A549 (cell line): ENCODE measurements around the gene IFT43. TPM values are rescaled to one million over a fixed set of nuclear protein-coding genes. Genes with fewer than 3 reads are reported as not detected.

Source experiments
- ATAC-seq, 2 experiments: fragments of 200-7000 bp in 1 of 2; fragments of >200 bp in 1 of 2; cut with Nextera tagmentation in 1 of 2; cut with Tn5 transposase in 1 of 2; 3 replicates each; pipeline versions ENCODE4 v1.8.0 to v1.9.1; 2018 to 2020; ENCODE audit warnings: mild to moderate bottlenecking in 1 of 2, moderate library complexity in 1 of 2
- CTCF ChIA-PET: fragments of 300-600 bp; sonication (Branson Sonifier 250); formaldehyde crosslinking; extraction: SDS; loops from one replicate; lab custom pipeline; 2021; ENCODE audit warnings: antibody characterized with exemption, inconsistent platforms; lab: Yijun Ruan, JAX
- POLR2A ChIA-PET: fragments of 350-600 bp; formaldehyde crosslinking; extraction: SDS; loops from one replicate; lab custom pipeline; 2021; ENCODE audit warnings: antibody characterized with exemption, inconsistent platforms; lab: Yijun Ruan, JAX
- DNase-seq, 2 experiments: peaks; one replicate each; pipeline versions ENCODE4 v3.0.0 to v3.0.0-alpha.2; 2011 to 2016; ENCODE audit warnings: low read depth in 1 of 2, low spot score in 1 of 2
- FAIRE-seq: peaks from 2 replicates; lab custom pipeline; 2011; peaks lifted over from hg19 to GRCh38; lab: Jason Lieb, UNC
- H3K27ac ChIP-seq, 2 experiments: fragments of >200 bp; sonication (Bioruptor Twin); formaldehyde crosslinking; 3 replicates each; pipeline ENCODE4 v1.5.1; 2016 to 2017
- H3K4me1 ChIP-seq: fragments of >200 bp; sonication (Bioruptor Twin); formaldehyde crosslinking; 3 replicates; pipeline ENCODE4 v1.6.1; 2016
- H3K4me2 ChIP-seq: fragments of >200 bp; sonication (Bioruptor Twin); formaldehyde crosslinking; 3 replicates; pipeline ENCODE4 v1.6.1; 2016
- H3K4me3 ChIP-seq: fragments of >200 bp; sonication (Bioruptor Twin); formaldehyde crosslinking; 3 replicates; pipeline ENCODE4 v1.5.1; 2016
- H3K9me3 ChIP-seq: fragments of >200 bp; sonication (Bioruptor Twin); formaldehyde crosslinking; 3 replicates; pipeline ENCODE4 v1.6.1; 2016
- BHLHE40 ChIP-seq: IDR thresholded peaks from 2 replicates; pipeline ENCODE4 v1.6.1; 2012; ENCODE audit warnings: low read depth, low read length, inconsistent platforms
- CEBPB ChIP-seq, 2 experiments: fragments of >200 bp in 1 of 2; sonication (Bioruptor Twin) in 1 of 2; formaldehyde crosslinking in 1 of 2; IDR thresholded peaks; 2 replicates each; pipeline ENCODE4 v1.6.1; 2012 to 2016
- EHF ChIP-seq: fragments of 250-450 bp; sonication (Bioruptor Pico); IDR thresholded peaks from 2 replicates; pipeline ENCODE4 v1.5.0; 2020; ENCODE audit warnings: mild to moderate bottlenecking
- EHMT2 ChIP-seq: fragments of 200-600 bp; sonication (generic); IDR thresholded peaks from 2 replicates; pipeline ENCODE4 v1.6.1; 2016; ENCODE audit warnings: antibody characterized with exemption, low read depth, mild to moderate bottlenecking, moderate library complexity
- FOSB ChIP-seq: fragments of 250-450 bp; sonication (Bioruptor Pico); IDR thresholded peaks from 2 replicates; pipeline ENCODE4 v1.5.0; 2020; ENCODE audit warnings: mild to moderate bottlenecking, moderate library complexity
- FOSL2 ChIP-seq, 2 experiments: fragments of 450-650 bp in 1 of 2; fragments of >200 bp in 1 of 2; sonication (Bioruptor Twin) in 1 of 2; formaldehyde crosslinking; IDR thresholded peaks; 2 replicates each; pipeline versions ENCODE4 v1.5.0 to v1.6.1; 2016 to 2020; ENCODE audit warnings: mild to moderate bottlenecking in 1 of 2, moderate library complexity in 1 of 2
- GATA3 ChIP-seq: IDR thresholded peaks from 2 replicates; pipeline ENCODE4 v1.6.1; 2012; ENCODE audit warnings: borderline replicate concordance
- HEYL ChIP-seq: fragments of 250-450 bp; sonication (Bioruptor Pico); IDR thresholded peaks from 2 replicates; pipeline ENCODE4 v1.8.0; 2021; ENCODE audit warnings: mild to moderate bottlenecking, moderate library complexity
- HOXB13 ChIP-seq: fragments of 250-450 bp; sonication (Bioruptor Pico); IDR thresholded peaks from 2 replicates; pipeline ENCODE4 v1.5.0; 2020; ENCODE audit warnings: low read depth, mild to moderate bottlenecking, moderate library complexity
- KDM5A ChIP-seq: fragments of 200-600 bp; sonication (generic); IDR thresholded peaks from 2 replicates; pipeline ENCODE4 v1.6.1; 2016; ENCODE audit warnings: antibody characterized with exemption, mild to moderate bottlenecking
- NPAS2 ChIP-seq: fragments of 250-450 bp; sonication (Bioruptor Pico); IDR thresholded peaks from 2 replicates; pipeline ENCODE4 v1.8.0; 2022; ENCODE audit warnings: mild to moderate bottlenecking, moderate library complexity, borderline replicate concordance
- NR3C1 ChIP-seq: fragments of >200 bp; sonication (Bioruptor Twin); formaldehyde crosslinking; IDR thresholded peaks from 3 replicates; pipeline ENCODE4 v1.6.1; 2017
- PHF8 ChIP-seq: fragments of 200-600 bp; sonication (generic); IDR thresholded peaks from 2 replicates; pipeline ENCODE4 v1.6.1; 2016; ENCODE audit warnings: low read depth, mild to moderate bottlenecking, antibody characterized with exemption, moderate library complexity, borderline replicate concordance
- POLR2A ChIP-seq: IDR thresholded peaks from 2 replicates; pipeline ENCODE4 v1.6.1; 2012; ENCODE audit warnings: mild to moderate bottlenecking, low read length
- RAD21 ChIP-seq, 2 experiments: fragments of >200 bp in 1 of 2; sonication (Bioruptor Twin) in 1 of 2; formaldehyde crosslinking in 1 of 2; IDR thresholded peaks in 1 of 2; conservative IDR thresholded peaks in 1 of 2; 2 replicates in 1 of 2; 3 replicates in 1 of 2; pipeline ENCODE4 v1.6.1; 2012 to 2018; ENCODE audit warnings: inconsistent platforms in 1 of 2
- TFCP2L1 ChIP-seq: fragments of 250-450 bp; sonication (Bioruptor Pico); IDR thresholded peaks from 2 replicates; pipeline ENCODE4 v1.5.0; 2021; ENCODE audit warnings: mild to moderate bottlenecking
- ZNF302 ChIP-seq: fragments of 250-450 bp; sonication (Bioruptor Pico); IDR thresholded peaks from 2 replicates; pipeline ENCODE4 v1.9.0; 2021; ENCODE audit warnings: inconsistent platforms, mild to moderate bottlenecking, moderate library complexity
- WGBS: methylation state at CpG from one replicate; pipeline ENCODE4 v1.1.6; 2017; ENCODE audit errors: missing lambda C conversion rate; 5-methylcytosine and 5-hydroxymethylcytosine counted together
- polyA plus RNA-seq, 4 experiments: library from polyadenylated mRNA; depleted of rRNA in 3 of 4; stranded (reverse); fragments of >200 nt; fragmentation: RNase III in 1 of 4; extraction: RNeasy Plus Mini Kit Qiagen cat#74134 plus additional on column Dnase treatment in 1 of 4; gene quantifications; 2 replicates in 3 of 4; 3 replicates in 1 of 4; pipeline ENCODE4 v1.2.3, GENCODE V29; 2011 to 2017
- TF ChIP-seq, protein P1 (sequence below): fragments of 150-350 bp; IDR thresholded peaks from 2 replicates; pipeline ENCODE4 v1.6.1; 2014; ENCODE audit warnings: low read depth, mild to moderate bottlenecking, low read length
- TF ChIP-seq, protein P2 (sequence below): fragments of >200 bp; sonication (Bioruptor Twin); formaldehyde crosslinking; IDR thresholded peaks from 3 replicates; pipeline ENCODE4 v1.6.1; 2016
- TF ChIP-seq, protein P3 (sequence below): fragments of 200-600 bp; sonication (generic); IDR thresholded peaks from 2 replicates; pipeline ENCODE4 v1.6.1; 2016; ENCODE audit warnings: antibody characterized with exemption, mild to moderate bottlenecking, moderate library complexity
- TF ChIP-seq, protein P4 (sequence below): IDR thresholded peaks from 2 replicates; pipeline ENCODE4 v1.6.1; 2012
- TF ChIP-seq, protein P5 (sequence below): IDR thresholded peaks from 2 replicates; pipeline ENCODE4 v1.6.1; 2012
- TF ChIP-seq, protein P6 (sequence below): fragments of 250-450 bp; sonication (Bioruptor Pico); IDR thresholded peaks from 2 replicates; pipeline ENCODE4 v1.5.0; 2020; ENCODE audit warnings: low read depth, mild to moderate bottlenecking, moderate library complexity
- TF ChIP-seq, protein P7 (sequence below): IDR thresholded peaks from 2 replicates; pipeline ENCODE4 v1.6.1; 2012; ENCODE audit warnings: low read depth, borderline replicate concordance

IFT43 gene
- polyA plus RNA-seq, 2 of the 4 experiments (the other 2 are of a cell fraction), result 46.4 to 49.4 TPM

DNA sequence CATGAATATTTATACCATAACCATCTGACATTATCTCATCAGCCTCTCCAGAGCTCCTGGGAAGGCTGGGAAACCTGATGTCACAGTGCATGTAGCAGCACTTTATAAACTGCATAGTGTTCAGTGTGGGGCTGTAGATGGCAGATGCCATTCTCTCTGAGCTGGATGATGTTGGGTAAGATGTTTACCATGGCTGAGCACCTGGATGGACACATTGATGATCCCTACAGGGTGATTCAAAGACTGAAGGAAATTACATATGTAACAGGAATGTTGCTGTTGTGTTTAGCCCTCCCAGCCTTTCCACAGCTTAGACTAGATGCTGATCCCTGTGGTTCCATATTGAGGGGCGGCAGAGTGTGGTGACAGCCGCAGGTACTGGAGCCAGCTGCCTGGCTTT lies 37.4 kb downstream of the IFT43 start:
- H3K4me2 ChIP-seq, result no peak overlapping the region
- peaks cover 18% of the 10 kb centered on the region for H3K9me3 ChIP-seq
- H3K27ac ChIP-seq, result no peak overlapping the region
- TF ChIP-seq FOSL2 (IDR thresholded peaks at IDR 0.05) (no peak), FOSL2 (CRISPR knock-in tag; IDR thresholded peaks at IDR 0.05) (no peak), GATA3 (no peak), KDM5A (no peak), NPAS2 (no peak), EHMT2 (no peak), NR3C1 (no peak), CEBPB (IDR thresholded peaks at IDR 0.05) (no peak)
- TF ChIP-seq, protein P1, sequence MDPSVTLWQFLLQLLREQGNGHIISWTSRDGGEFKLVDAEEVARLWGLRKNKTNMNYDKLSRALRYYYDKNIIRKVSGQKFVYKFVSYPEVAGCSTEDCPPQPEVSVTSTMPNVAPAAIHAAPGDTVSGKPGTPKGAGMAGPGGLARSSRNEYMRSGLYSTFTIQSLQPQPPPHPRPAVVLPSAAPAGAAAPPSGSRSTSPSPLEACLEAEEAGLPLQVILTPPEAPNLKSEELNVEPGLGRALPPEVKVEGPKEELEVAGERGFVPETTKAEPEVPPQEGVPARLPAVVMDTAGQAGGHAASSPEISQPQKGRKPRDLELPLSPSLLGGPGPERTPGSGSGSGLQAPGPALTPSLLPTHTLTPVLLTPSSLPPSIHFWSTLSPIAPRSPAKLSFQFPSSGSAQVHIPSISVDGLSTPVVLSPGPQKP, result no peak
- TF ChIP-seq, protein P2, sequence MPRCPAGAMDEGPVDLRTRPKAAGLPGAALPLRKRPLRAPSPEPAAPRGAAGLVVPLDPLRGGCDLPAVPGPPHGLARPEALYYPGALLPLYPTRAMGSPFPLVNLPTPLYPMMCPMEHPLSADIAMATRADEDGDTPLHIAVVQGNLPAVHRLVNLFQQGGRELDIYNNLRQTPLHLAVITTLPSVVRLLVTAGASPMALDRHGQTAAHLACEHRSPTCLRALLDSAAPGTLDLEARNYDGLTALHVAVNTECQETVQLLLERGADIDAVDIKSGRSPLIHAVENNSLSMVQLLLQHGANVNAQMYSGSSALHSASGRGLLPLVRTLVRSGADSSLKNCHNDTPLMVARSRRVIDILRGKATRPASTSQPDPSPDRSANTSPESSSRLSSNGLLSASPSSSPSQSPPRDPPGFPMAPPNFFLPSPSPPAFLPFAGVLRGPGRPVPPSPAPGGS, result no peak
- no peak overlapping the region for H3K4me3 ChIP-seq
- ATAC-seq, result no peak
- 96% methylated on average over 2 of the region's 2 CpGs for WGBS
- POLR2A ChIA-PET, result no interaction called here
- CTCF ChIA-PET, result interaction anchor here (1.0 to 2.3 kb wide), 3 partner anchors 33 to 364 kb away, joined by 3 to 6 read pairs (median 3); no protein-coding TSS in a partner anchor
- no peaks in the 10 kb centered on the region for H3K4me1 ChIP-seq
- no peak for DNase-seq
- no peak for FAIRE-seq

DNA sequence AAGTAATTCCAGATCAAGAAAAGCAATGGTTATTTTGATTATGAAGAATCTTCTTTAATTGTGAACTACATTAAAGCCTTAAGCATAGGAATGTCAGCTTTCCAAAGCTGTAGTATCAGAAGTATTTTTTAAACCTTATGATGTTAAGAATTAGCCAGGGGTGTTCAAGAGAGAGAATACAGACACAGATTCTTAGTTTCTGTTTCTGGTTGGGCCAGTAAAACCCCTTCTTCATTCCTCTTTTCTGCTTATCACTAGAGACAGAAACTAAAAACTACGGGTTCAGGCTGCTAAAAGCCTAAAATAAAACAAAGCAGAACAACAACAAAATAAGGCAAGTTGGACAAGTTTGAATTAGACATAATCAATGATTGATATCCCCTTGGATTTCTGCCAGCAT lies 38.2 kb downstream of the IFT43 start:
- 85% methylated on average over 1 of the region's 1 CpG for WGBS
- FAIRE-seq (no peak), ATAC-seq (no peak), DNase-seq (no peak)
- ChIA-PET POLR2A (no interaction called here), CTCF (interaction anchor here (2.3 kb wide), 1 partner anchor 364 kb away, joined by 6 read pairs; no protein-coding TSS in a partner anchor)
- H3K4me1 ChIP-seq, result no peaks in the 10 kb centered on the region
- H3K4me2 ChIP-seq, result no peak overlapping the region
- H3K27ac ChIP-seq, result no peak overlapping the region
- H3K9me3 ChIP-seq, result peaks cover 18% of the 10 kb centered on the region
- H3K4me3 ChIP-seq, result no peak overlapping the region
- TF ChIP-seq, protein P3, sequence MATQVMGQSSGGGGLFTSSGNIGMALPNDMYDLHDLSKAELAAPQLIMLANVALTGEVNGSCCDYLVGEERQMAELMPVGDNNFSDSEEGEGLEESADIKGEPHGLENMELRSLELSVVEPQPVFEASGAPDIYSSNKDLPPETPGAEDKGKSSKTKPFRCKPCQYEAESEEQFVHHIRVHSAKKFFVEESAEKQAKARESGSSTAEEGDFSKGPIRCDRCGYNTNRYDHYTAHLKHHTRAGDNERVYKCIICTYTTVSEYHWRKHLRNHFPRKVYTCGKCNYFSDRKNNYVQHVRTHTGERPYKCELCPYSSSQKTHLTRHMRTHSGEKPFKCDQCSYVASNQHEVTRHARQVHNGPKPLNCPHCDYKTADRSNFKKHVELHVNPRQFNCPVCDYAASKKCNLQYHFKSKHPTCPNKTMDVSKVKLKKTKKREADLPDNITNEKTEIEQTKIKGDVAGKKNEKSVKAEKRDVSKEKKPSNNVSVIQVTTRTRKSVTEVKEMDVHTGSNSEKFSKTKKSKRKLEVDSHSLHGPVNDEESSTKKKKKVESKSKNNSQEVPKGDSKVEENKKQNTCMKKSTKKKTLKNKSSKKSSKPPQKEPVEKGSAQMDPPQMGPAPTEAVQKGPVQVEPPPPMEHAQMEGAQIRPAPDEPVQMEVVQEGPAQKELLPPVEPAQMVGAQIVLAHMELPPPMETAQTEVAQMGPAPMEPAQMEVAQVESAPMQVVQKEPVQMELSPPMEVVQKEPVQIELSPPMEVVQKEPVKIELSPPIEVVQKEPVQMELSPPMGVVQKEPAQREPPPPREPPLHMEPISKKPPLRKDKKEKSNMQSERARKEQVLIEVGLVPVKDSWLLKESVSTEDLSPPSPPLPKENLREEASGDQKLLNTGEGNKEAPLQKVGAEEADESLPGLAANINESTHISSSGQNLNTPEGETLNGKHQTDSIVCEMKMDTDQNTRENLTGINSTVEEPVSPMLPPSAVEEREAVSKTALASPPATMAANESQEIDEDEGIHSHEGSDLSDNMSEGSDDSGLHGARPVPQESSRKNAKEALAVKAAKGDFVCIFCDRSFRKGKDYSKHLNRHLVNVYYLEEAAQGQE, result no peak
- TF ChIP-seq KDM5A (no peak), BHLHE40 (no peak), EHMT2 (no peak), FOSB (CRISPR knock-in tag) (no peak), HEYL (no peak), PHF8 (no peak), HOXB13 (CRISPR knock-in tag) (no peak), ZNF302 (CRISPR knock-in tag) (no peak), POLR2A (no peak), TFCP2L1 (CRISPR knock-in tag) (no peak), EHF (no peak), NR3C1 (no peak), RAD21 (conservative IDR thresholded peaks at IDR 0.05 in 1 of 2, IDR thresholded peaks at IDR 0.05 in 1 of 2) (no peak)
- TF ChIP-seq, protein P4, sequence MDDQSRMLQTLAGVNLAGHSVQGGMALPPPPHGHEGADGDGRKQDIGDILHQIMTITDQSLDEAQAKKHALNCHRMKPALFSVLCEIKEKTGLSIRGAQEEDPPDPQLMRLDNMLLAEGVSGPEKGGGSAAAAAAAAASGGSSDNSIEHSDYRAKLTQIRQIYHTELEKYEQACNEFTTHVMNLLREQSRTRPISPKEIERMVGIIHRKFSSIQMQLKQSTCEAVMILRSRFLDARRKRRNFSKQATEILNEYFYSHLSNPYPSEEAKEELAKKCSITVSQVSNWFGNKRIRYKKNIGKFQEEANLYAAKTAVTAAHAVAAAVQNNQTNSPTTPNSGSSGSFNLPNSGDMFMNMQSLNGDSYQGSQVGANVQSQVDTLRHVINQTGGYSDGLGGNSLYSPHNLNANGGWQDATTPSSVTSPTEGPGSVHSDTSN, result no peak
- TF ChIP-seq, protein P5, sequence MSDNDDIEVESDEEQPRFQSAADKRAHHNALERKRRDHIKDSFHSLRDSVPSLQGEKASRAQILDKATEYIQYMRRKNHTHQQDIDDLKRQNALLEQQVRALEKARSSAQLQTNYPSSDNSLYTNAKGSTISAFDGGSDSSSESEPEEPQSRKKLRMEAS, result no peak
- TF ChIP-seq, protein P6, sequence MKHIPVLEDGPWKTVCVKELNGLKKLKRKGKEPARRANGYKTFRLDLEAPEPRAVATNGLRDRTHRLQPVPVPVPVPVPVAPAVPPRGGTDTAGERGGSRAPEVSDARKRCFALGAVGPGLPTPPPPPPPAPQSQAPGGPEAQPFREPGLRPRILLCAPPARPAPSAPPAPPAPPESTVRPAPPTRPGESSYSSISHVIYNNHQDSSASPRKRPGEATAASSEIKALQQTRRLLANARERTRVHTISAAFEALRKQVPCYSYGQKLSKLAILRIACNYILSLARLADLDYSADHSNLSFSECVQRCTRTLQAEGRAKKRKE (CRISPR knock-in tag), result no peak
- TF ChIP-seq, protein P7, sequence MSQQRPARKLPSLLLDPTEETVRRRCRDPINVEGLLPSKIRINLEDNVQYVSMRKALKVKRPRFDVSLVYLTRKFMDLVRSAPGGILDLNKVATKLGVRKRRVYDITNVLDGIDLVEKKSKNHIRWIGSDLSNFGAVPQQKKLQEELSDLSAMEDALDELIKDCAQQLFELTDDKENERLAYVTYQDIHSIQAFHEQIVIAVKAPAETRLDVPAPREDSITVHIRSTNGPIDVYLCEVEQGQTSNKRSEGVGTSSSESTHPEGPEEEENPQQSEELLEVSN, result no peak
